ENCODE results near the gene PTPRM.

DNA sequence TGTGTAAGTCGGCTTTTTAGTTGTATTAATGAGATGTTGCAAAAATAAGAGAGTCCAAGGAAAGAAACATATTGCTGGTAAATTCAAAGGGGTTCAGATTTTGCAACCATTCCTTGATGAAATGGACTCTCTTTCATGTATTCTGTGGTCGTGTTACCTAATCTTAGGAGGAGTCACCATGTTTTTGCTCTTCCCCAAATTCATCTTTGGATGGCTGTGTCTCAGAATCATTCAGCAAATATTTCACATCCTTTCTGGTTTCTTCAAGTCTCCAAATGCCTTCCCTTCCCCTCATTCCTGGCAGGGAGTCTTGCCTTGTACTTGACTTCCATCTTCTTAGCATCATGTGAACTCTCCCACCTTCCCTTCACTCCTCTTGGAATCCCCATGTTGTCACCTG lies 66.1 kb downstream of the PTPRM start:
- TF ChIP-seq, protein P1, sequence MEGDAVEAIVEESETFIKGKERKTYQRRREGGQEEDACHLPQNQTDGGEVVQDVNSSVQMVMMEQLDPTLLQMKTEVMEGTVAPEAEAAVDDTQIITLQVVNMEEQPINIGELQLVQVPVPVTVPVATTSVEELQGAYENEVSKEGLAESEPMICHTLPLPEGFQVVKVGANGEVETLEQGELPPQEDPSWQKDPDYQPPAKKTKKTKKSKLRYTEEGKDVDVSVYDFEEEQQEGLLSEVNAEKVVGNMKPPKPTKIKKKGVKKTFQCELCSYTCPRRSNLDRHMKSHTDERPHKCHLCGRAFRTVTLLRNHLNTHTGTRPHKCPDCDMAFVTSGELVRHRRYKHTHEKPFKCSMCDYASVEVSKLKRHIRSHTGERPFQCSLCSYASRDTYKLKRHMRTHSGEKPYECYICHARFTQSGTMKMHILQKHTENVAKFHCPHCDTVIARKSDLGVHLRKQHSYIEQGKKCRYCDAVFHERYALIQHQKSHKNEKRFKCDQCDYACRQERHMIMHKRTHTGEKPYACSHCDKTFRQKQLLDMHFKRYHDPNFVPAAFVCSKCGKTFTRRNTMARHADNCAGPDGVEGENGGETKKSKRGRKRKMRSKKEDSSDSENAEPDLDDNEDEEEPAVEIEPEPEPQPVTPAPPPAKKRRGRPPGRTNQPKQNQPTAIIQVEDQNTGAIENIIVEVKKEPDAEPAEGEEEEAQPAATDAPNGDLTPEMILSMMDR (conservative IDR thresholded peaks at IDR 0.05; ENCODE audit: low read length) = no peak
- no peak for TF ChIP-seq EZH2phosphoT487 (IDR thresholded peaks at IDR 0.05; ENCODE audit: borderline replicate concordance)

Data from Loucy (cell line).